ENCODE results near the gene UCKL1. TPM values are rescaled to one million over a fixed set of nuclear protein-coding genes. Genes with fewer than 3 reads are reported as not detected.

The UCKL1 gene
- total RNA-seq, 1 donor from 2014 or later = 50.1 TPM

GRCh38 chr20:63940071-63940471 is 16.1 kb downstream of the UCKL1 start:
- Histone ChIP-seq H3K4me1 (peaks cover 26% of the 10 kb centered on the region), H3K27me3 (no peaks in the 10 kb centered on the region), H3K36me3 (peaks cover 0 to 58% of the 10 kb centered on the region in 2 donors), H3K4me3 (no peak overlapping the region), H3K27ac (no peak overlapping the region), H3K9me3 (no peaks in the 10 kb centered on the region)
- no peak for DNase-seq (ENCODE audit: extremely low spot score in 2 of 2)
- TF ChIP-seq POLR2AphosphoS5 (IDR thresholded peaks at IDR 0.05; ENCODE audit: insufficient read depth in 1 of 2, low read depth in 1 of 2) (no peak), CTCF (IDR thresholded peaks at IDR 0.05) (no peak), POLR2A (IDR thresholded peaks at IDR 0.05) (no peak)
- intact Hi-C loops (cut with DNase I) = no loop called here

GRCh38 chr20:63939061-63939935 is 16.9 kb downstream of the UCKL1 start:
- Histone ChIP-seq H3K27me3 (no peaks in the 10 kb centered on the region), H3K4me3 (no peak overlapping the region), H3K36me3 (peaks cover 0 to 53% of the 10 kb centered on the region in 2 donors), H3K4me1 (peaks cover 26% of the 10 kb centered on the region), H3K9me3 (no peaks in the 10 kb centered on the region), H3K27ac (no peak overlapping the region)
- intact Hi-C loops (cut with DNase I) = no loop called here
- no peak for TF ChIP-seq POLR2AphosphoS5 (IDR thresholded peaks at IDR 0.05; ENCODE audit: insufficient read depth in 1 of 2, low read depth in 1 of 2)
- TF ChIP-seq CTCF (IDR thresholded peaks at IDR 0.05) = no peak
- TF ChIP-seq POLR2A (IDR thresholded peaks at IDR 0.05) = no peak
- no peak for DNase-seq (ENCODE audit: extremely low spot score in 2 of 2)

- H3K27me3 ChIP-seq = no peaks in the 10 kb centered on the region
- no peak for DNase-seq (ENCODE audit: extremely low spot score in 2 of 2)
- no peak overlapping the region for H3K4me3 ChIP-seq
- peaks cover 0 to 38% of the 10 kb centered on the region in 2 donors for H3K36me3 ChIP-seq
- intact Hi-C loops (cut with DNase I) = no loop called here
- H3K9me3 ChIP-seq = no peaks in the 10 kb centered on the region
- H3K4me1 ChIP-seq = peaks cover 15% of the 10 kb centered on the region
- no peak for TF ChIP-seq POLR2AphosphoS5 (IDR thresholded peaks at IDR 0.05; ENCODE audit: insufficient read depth in 1 of 2, low read depth in 1 of 2)
- no peak for TF ChIP-seq POLR2A (IDR thresholded peaks at IDR 0.05)
- TF ChIP-seq CTCF (IDR thresholded peaks at IDR 0.05) = no peak
- H3K27ac ChIP-seq = no peak overlapping the region
Observed at GRCh38 chr20:63937596-63937995, 18.6 kb downstream of the UCKL1 start.

GRCh38 chr20:63935447-63935846 is 20.8 kb downstream of the UCKL1 start:
- peaks cover 0 to 46% of the 10 kb centered on the region in 2 donors for H3K36me3 ChIP-seq
- intact Hi-C loops (cut with DNase I) = no loop called here
- TF ChIP-seq POLR2A (IDR thresholded peaks at IDR 0.05) (no peak), CTCF (IDR thresholded peaks at IDR 0.05) (no peak), POLR2AphosphoS5 (IDR thresholded peaks at IDR 0.05; ENCODE audit: insufficient read depth in 1 of 2, low read depth in 1 of 2) (no peak)

More at GRCh38 chr20:63935447-63935846, 20.8 kb downstream of the UCKL1 start:
- DNase-seq (ENCODE audit: extremely low spot score in 2 of 2) = no peak
- Histone ChIP-seq H3K4me3 (no peak overlapping the region), H3K9me3 (no peaks in the 10 kb centered on the region), H3K4me1 (no peaks in the 10 kb centered on the region), H3K27ac (no peak overlapping the region), H3K27me3 (no peaks in the 10 kb centered on the region)
